ENCODE measurements around the gene DDIT4. TPM values are rescaled to one million over a fixed set of nuclear protein-coding genes. Genes with fewer than 3 reads are reported as not detected.
"Not testable (repeated sequence)": the region's sequence is repeated elsewhere in the genome, so short reads cannot be mapped to it uniquely, and the experiment has no call there.

The DDIT4 gene
- total RNA-seq, 1 experiment from 2014 or later, result 462 TPM

DNA sequence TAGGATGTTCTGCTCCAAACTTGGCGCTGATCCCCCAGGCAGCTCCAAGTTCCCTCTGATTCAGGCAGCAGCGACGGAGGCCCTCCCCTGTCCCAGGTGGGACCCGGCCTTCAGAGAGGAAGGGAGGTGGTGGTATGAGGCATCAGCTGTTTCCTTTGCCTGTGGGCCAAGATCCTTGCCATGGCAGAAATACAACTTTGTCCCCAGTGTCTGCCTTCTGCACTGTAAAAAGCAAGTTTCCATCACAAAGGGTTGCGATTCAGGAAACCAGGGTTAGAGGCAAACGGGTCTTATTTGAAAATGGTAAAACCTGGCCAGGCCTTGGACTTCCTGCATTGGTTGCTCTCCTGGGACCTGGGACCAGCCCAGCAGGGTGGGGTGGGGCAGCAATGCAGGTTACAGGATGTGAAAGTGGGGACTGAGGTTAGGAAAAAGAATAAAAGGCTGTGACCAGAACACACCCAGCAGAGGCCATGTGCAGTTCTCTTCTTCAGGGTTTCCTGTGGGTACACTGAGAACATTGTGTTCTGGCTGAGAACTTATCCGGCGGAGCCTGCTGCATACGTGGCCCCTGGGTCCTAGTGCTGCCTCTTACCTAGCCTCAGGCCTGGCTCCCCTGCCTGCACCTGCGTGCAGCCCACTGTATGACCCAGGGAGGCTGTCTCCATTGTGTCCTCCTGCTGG, 25.1 kb upstream of the DDIT4 start:
- intact Hi-C loops (cut with micrococcal nuclease), result no loop called here
- no peaks in the 10 kb centered on the region for H3K9me3 ChIP-seq (ENCODE audit: control insufficient read depth in 1 of 2, insufficient read depth in 1 of 2, low read depth in 1 of 2, low read length in 2 of 2)
- H3K27ac ChIP-seq (ENCODE audit: low read depth, low read length), result peak overlapping the region; percentile 50; the same call in 1 of the 2 replicates
- no peaks in the 10 kb centered on the region for H3K36me3 ChIP-seq (ENCODE audit: control insufficient read depth in 1 of 2, insufficient read depth in 2 of 2, low read length in 2 of 2)
- peak overlapping the region; percentile 50 for H2AFZ ChIP-seq (ENCODE audit: low read depth, low read length, poor library complexity, severe bottlenecking)
- POLR2A ChIA-PET, result interaction anchor here (0.9 to 1.9 kb wide), 5 partner anchors 19 to 78 kb away, joined by 3 to 14 read pairs (median 4); partner anchors contain the start of gene DDIT4
- H4K20me1 ChIP-seq (ENCODE audit: insufficient read depth), result no peaks in the 10 kb centered on the region
- no peaks in the 10 kb centered on the region for H3K9me2 ChIP-seq (ENCODE audit: insufficient read depth)
- TF ChIP-seq SP1 (IDR thresholded peaks at IDR 0.05; ENCODE audit: low read depth) (peak; percentile 31; the same call in 1 of the 2 replicates), POLR2A (IDR thresholded peaks at IDR 0.05; ENCODE audit: borderline replicate concordance, extremely low read depth, insufficient read depth, insufficient read length) (peak; percentile 35), FOSL1 (IDR thresholded peaks at IDR 0.05; ENCODE audit: low read depth) (peak; percentile 56), ZFX (IDR thresholded peaks at IDR 0.05) (peak; percentile 27; the same call in 1 of the 2 replicates), POLR2AphosphoS5 (IDR thresholded peaks at IDR 0.05; ENCODE audit: low read depth, low read length) (peak; percentile 43; the same call in 1 of the 2 replicates), CBX3 (IDR thresholded peaks at IDR 0.05; ENCODE audit: low read depth) (no peak)
- BruUV-seq (replicated peaks), result no TSS peak
- RAD21 ChIA-PET (ENCODE audit: low non-redundant PET in 1 of 2, low total read pairs in 2 of 2, uncharacterized antibody in 2 of 2, unreplicated experiment in 2 of 2), result no interaction called here
- CTCF ChIA-PET, result interaction anchor here (0.6 to 1.4 kb wide), 2 partner anchors 15 to 22 kb away, joined by 3 read pairs; no protein-coding TSS in a partner anchor
- peaks cover 32 to 40% of the 10 kb centered on the region in 2 experiments for H3K4me1 ChIP-seq (ENCODE audit: control insufficient read depth in 1 of 2, insufficient read depth in 2 of 2, low read length in 2 of 2)
- H3K79me2 ChIP-seq (ENCODE audit: insufficient read depth, low read length), result no peaks in the 10 kb centered on the region
- DNase-seq (ENCODE audit: low read depth, low spot score), result no peak
- H3K4me2 ChIP-seq (ENCODE audit: low read length), result peak overlapping the region; percentile 58
- ATAC-seq, result peak; percentile 78
- H3K9ac ChIP-seq (ENCODE audit: low read length), result 0 out of 2 replicates have a peak overlapping the region, but pooled peaks have one; percentile 19
- H3K4me3 ChIP-seq (replicated peaks in 1 of 2; ENCODE audit: low read depth in 1 of 2, low read length in 2 of 2), result peak overlapping the region; percentile 21 to 24; a peak in 3 of 4 replicates
- no peaks in the 10 kb centered on the region for H3K27me3 ChIP-seq (ENCODE audit: insufficient read depth, low read length)

DNA sequence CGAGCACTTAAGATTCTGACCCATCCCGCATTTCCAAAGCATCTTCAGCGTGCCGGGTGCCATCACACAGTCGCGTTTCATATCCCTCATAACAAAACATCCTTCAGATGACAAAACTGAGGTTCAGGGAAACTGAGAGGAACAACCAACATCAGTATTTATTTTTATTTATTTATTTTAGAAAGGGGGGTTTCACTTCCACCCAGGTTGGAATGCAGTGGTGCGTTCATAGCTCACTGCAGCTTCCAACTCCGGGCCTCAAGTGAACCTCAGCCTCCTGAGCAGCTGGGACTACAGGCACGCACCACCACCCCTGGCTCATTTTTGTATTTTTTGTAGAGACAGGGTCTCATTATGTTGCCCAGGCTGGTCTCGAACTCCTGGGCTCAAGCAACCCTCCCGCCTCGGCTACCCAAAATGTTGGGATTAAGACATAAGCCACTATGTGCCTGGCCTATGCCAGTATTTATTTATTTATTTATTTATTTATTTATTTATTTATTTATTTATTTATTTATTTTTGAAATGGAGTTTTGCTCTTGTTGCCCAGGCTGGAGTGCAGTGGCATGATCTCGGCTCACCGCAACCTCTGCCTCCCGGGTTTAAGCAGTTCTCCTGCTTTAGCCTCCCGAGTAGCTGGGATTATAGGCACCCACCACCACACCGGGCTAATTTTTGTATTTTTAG, 24.4 kb upstream of the DDIT4 start:
- DNase-seq (ENCODE audit: low read depth, low spot score); H3K27me3 ChIP-seq (ENCODE audit: insufficient read depth, low read length); H3K9me3 ChIP-seq (ENCODE audit: control insufficient read depth in 1 of 2, insufficient read depth in 1 of 2, low read depth in 1 of 2, low read length in 2 of 2); H3K9ac ChIP-seq (ENCODE audit: low read length); H3K79me2 ChIP-seq (ENCODE audit: insufficient read depth, low read length); H2AFZ ChIP-seq (ENCODE audit: low read depth, low read length, poor library complexity, severe bottlenecking); RAD21 ChIA-PET (ENCODE audit: low non-redundant PET in 1 of 2, low total read pairs in 2 of 2, uncharacterized antibody in 2 of 2, unreplicated experiment in 2 of 2); H3K9me2 ChIP-seq (ENCODE audit: insufficient read depth); H3K36me3 ChIP-seq (ENCODE audit: control insufficient read depth in 1 of 2, insufficient read depth in 2 of 2, low read length in 2 of 2); CTCF ChIA-PET; ATAC-seq; intact Hi-C loops (cut with micrococcal nuclease); H3K4me3 ChIP-seq (replicated peaks in 1 of 2; ENCODE audit: low read depth in 1 of 2, low read length in 2 of 2); BruUV-seq (replicated peaks); H4K20me1 ChIP-seq (ENCODE audit: insufficient read depth): not testable (repeated sequence)
- POLR2A ChIA-PET, result interaction anchor here (1.6 kb wide), 1 partner anchor 20 kb away, joined by 4 read pairs; no protein-coding TSS in a partner anchor
- Histone ChIP-seq H3K4me2 (ENCODE audit: low read length) (peak overlapping the region; percentile 58), H3K4me1 (ENCODE audit: control insufficient read depth in 1 of 2, insufficient read depth in 2 of 2, low read length in 2 of 2) (peaks cover 29 to 35% of the 10 kb centered on the region in 2 experiments; a peak in 3 of 4 replicates), H3K27ac (ENCODE audit: low read depth, low read length) (peak overlapping the region; percentile 50; the same call in 1 of the 2 replicates)

Data from HCT116 (cell line).